Type B pancreatic cell (in vitro differentiated cells): ENCODE data around the gene ZNF865. TPM values are rescaled to one million over a fixed set of nuclear protein-coding genes. Genes with fewer than 3 reads are reported as not detected.
"Not testable (repeated sequence)": the region's sequence is repeated elsewhere in the genome, so short reads cannot be mapped to it uniquely, and the experiment has no call there.

ENCODE experiments used
- DNase-seq: peaks from one replicate; pipeline ENCODE4 v3.0.0; 2021; ENCODE audit warnings: mixed read lengths; ENCODE audit not compliant: unreplicated experiment; ENCODE audit errors: extremely low spot score
- H3K27ac Mint-ChIP-seq: 2 replicates; pipeline ENCODE4 v1.8.0; 2021; ENCODE audit warnings: mild to moderate bottlenecking, mixed read lengths
- H3K27me3 Mint-ChIP-seq: 2 replicates; pipeline ENCODE4 v1.8.0; 2021; ENCODE audit warnings: mixed read lengths
- H3K36me3 Mint-ChIP-seq: 2 replicates; pipeline ENCODE4 v1.8.0; 2021; ENCODE audit warnings: mixed read lengths
- H3K4me1 Mint-ChIP-seq: one replicate; pipeline ENCODE4 v1.8.0; 2021; ENCODE audit warnings: mixed read lengths; ENCODE audit not compliant: unreplicated experiment
- H3K4me3 Mint-ChIP-seq: 2 replicates; pipeline ENCODE4 v1.8.0; 2021; ENCODE audit warnings: mild to moderate bottlenecking, mixed read lengths
- H3K9me3 Mint-ChIP-seq: 2 replicates; pipeline ENCODE4 v1.8.0; 2021; ENCODE audit warnings: mixed read lengths
- total RNA-seq: library from RNA; stranded (reverse); gene quantifications from 2 replicates; pipeline ENCODE4 v1.2.1, GENCODE V29; 2021; ENCODE audit warnings: low replicate concordance
- TF ChIP-seq, protein P1 (sequence below): fragments of 200-600 bp; sonication (generic); conservative IDR thresholded peaks from 2 replicates; pipeline ENCODE4 v1.5.0; 2021; ENCODE audit warnings: antibody characterized with exemption, mild to moderate bottlenecking

ZNF865 gene
- total RNA-seq, 1 donor from 2014 or later: 16.2 TPM

DNA sequence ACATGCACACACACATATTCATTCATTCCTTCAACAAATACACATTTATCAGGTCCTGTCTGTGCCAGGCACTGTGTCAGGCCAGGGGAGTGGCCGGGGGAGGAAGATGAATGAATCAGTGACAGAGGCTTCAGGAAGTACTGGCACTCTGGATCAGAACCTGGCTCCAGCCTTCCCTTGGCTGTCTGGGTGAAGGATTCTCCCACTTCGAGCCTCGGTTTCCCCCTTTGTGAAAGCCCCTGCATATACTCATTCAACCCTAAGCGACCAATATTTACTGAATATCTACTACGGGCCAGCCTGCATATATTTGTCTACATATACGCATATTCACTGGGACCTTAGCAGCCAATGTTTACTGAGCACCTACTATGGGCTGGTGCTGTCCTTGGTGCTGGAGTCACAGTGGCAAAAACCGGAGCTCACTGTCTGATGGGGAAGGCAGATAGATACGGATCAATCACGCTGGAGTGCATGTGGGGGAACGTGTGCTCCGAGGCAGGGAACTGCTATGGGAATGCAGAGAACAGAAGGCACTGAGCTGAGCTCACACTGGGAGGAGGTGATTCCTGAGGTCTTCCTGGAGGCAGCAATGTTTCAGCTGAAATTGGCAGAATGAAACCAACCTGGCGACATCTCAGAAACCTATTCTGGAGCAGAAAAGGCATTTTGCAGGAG lies 24.2 kb upstream of the ZNF865 start:
- Mint-ChIP-seq H3K9me3 (no peaks in the 10 kb centered on the region), H3K4me3 (peak overlapping the region; percentile 94), H3K36me3 (peaks cover 12% of the 10 kb centered on the region), H3K27ac (peak overlapping the region; percentile 82), H3K4me1 (peaks cover 33% of the 10 kb centered on the region), H3K27me3 (no peaks in the 10 kb centered on the region)
- DNase-seq: no peak
- TF ChIP-seq, protein P1, sequence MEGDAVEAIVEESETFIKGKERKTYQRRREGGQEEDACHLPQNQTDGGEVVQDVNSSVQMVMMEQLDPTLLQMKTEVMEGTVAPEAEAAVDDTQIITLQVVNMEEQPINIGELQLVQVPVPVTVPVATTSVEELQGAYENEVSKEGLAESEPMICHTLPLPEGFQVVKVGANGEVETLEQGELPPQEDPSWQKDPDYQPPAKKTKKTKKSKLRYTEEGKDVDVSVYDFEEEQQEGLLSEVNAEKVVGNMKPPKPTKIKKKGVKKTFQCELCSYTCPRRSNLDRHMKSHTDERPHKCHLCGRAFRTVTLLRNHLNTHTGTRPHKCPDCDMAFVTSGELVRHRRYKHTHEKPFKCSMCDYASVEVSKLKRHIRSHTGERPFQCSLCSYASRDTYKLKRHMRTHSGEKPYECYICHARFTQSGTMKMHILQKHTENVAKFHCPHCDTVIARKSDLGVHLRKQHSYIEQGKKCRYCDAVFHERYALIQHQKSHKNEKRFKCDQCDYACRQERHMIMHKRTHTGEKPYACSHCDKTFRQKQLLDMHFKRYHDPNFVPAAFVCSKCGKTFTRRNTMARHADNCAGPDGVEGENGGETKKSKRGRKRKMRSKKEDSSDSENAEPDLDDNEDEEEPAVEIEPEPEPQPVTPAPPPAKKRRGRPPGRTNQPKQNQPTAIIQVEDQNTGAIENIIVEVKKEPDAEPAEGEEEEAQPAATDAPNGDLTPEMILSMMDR: no peak

DNA sequence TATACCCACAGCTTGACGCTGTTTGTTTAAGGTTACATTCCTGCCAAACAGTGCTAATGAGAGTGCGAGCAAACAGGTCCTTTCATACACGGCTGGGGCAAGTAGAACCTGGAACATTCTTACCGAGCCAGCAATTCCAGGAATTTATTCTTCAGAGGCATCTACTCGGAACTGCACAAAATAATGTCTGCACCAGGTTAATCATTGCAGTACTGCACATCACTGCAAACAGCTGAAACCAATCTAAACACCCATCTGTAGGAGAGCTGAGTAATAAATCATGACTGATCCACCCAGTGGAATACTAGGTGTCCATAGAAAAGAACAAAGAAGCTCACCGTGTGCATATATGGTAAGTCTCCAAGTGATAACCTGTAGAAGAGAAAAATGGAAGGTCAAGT lies 23.6 kb upstream of the ZNF865 start:
- Mint-ChIP-seq H3K4me3 (peak overlapping the region; percentile 94), H3K9me3 (no peaks in the 10 kb centered on the region), H3K27me3 (no peaks in the 10 kb centered on the region), H3K4me1 (peaks cover 31% of the 10 kb centered on the region), H3K27ac (peak overlapping the region; percentile 82), H3K36me3 (peaks cover 10% of the 10 kb centered on the region)
- no peak for DNase-seq
- TF ChIP-seq, protein P1: no peak

DNA sequence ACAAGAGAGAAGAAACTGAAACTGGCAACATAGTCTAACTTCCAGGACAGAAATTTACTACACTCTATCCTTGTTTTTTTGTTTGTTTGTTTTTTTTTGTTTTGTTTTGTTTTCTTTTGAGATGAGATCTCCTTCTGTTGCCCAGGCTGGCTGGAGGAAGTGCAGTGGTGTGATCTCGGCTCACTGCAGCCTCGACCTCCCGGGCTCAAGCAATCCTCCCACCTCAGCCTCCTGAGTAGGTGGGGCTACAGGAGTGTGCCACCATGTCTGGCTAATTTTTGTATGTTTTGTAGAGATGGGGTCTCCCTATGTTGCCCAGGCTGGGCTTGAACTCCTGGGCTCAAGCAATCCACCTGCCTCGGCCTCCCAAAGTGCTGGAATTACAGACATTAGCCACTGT lies 23.2 kb upstream of the ZNF865 start:
- not testable (repeated sequence) for H3K9me3 Mint-ChIP-seq, H3K36me3 Mint-ChIP-seq, H3K27me3 Mint-ChIP-seq, DNase-seq
- peak overlapping the region; percentile 82 for H3K27ac Mint-ChIP-seq
- peak overlapping the region; percentile 94 for H3K4me3 Mint-ChIP-seq
- peaks cover 33% of the 10 kb centered on the region for H3K4me1 Mint-ChIP-seq

DNA sequence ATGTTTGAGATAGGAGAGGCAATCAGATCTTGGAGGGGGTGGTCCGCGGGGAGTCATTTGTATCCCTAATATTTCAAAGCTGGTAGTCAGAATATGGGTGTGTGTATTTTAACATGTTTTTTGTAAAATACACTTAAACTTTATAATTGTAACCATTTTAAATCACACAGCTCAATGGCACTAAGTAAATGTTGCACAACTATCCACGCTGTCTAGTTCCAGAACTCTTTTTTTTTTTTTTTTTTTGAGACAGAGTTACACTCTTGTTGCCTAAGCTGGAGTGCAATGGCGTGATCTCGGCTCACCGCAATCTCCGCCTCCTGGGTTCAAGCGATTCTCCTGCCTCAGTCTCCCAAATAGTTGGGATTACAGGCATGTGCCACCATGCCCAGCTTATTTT lies 21.6 kb upstream of the ZNF865 start:
- not testable (repeated sequence) for H3K27ac Mint-ChIP-seq, H3K9me3 Mint-ChIP-seq, H3K27me3 Mint-ChIP-seq, DNase-seq, H3K4me3 Mint-ChIP-seq, H3K36me3 Mint-ChIP-seq
- peaks cover 36% of the 10 kb centered on the region for H3K4me1 Mint-ChIP-seq

DNA sequence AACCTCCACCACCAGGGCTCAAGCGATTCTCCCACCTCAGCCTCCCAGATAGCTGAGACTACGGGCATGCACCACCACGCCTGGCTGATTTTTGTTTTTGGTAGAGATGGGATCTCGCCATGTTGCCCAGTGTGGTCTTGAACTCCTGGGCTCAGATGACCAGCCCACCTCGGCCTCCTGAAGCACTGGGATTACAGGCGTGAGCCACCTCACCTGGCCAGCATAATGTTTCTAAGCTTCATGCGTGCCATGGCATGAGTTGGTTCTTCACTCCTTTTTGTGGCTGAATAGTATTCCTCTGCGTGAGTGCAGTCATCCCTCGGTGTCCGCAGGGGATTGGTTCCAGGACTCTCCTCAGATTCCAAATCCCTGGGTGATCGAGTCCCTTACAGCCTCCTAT lies 20.6 kb upstream of the ZNF865 start:
- DNase-seq: no peak
- Mint-ChIP-seq H3K4me1 (peaks cover 35% of the 10 kb centered on the region), H3K27ac (peak overlapping the region; percentile 66), H3K4me3 (peak overlapping the region; percentile 93), H3K27me3 (no peaks in the 10 kb centered on the region), H3K36me3 (peaks cover under 1% of the 10 kb centered on the region), H3K9me3 (no peaks in the 10 kb centered on the region)
- TF ChIP-seq, protein P1: no peak

DNA sequence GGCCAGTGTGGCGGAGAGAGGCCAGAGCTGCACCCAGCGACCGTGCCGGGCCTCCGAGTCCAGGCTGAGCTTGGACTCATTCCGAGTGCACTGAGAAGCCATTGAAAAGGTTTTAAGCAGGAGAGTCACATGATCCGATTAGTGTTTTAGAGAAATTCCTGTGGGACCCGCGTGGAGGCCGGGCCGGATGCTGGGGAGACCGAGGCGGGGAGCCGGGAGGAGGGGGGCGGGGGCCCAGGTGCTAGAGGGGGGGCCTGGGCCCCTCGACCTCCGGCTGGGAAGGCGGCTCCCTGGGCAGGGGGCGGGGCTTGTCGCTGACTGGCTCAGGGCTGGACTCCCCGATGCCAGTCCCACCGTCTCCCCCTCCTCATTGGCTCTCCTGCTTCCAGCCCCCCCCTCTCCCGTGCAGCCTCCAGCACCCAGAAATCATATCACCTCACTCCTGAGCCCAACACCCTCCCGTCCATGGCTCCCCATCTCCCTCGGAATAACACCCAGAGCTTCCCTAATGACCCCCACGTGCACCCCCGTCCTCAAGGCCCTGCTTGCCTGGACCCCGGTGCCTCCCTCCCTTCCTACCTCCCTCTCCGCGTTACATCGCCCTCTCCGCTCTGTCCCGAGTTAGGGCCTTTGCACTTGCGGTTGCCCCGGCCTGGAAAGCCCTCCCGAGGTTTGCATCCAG lies 19.6 kb upstream of the ZNF865 start:
- Mint-ChIP-seq H3K4me3 (peak overlapping the region; percentile 93), H3K9me3 (no peaks in the 10 kb centered on the region), H3K4me1 (peaks cover 39% of the 10 kb centered on the region), H3K27ac (peak overlapping the region; percentile 66), H3K27me3 (no peaks in the 10 kb centered on the region), H3K36me3 (no peaks in the 10 kb centered on the region)
- TF ChIP-seq, protein P1: no peak
- peak; percentile 87 for DNase-seq
